SU-DHL-6 (cell line): Measurements from ENCODE around the gene CDSN.

Experiments used
- H2AFZ ChIP-seq: fragments of 200-600 bp; sonication (generic); 2 replicates; pipeline ENCODE4 v1.6.1; 2014; ENCODE audit warnings: low read depth, mild to moderate bottlenecking, moderate library complexity, mixed read lengths, antibody characterized with exemption, low read length; ENCODE audit not compliant: severe bottlenecking
- H3F3A ChIP-seq: fragments of 200-600 bp; shearing (Covaris generic); 2 replicates; pipeline ENCODE4 v1.6.0; 2016; ENCODE audit warnings: antibody characterized with exemption, mild to moderate bottlenecking; ENCODE audit not compliant: insufficient read depth
- H3K27ac ChIP-seq: fragments of 200-600 bp; sonication (generic); 2 replicates; pipeline ENCODE4 v1.5.1; 2016; ENCODE audit warnings: low read depth, mild to moderate bottlenecking, low read length, moderate library complexity, mixed read lengths
- H3K27me3 ChIP-seq: fragments of 200-600 bp; sonication (generic), shearing (Covaris generic); 2 replicates; pipeline ENCODE4 v1.6.0; 2014; ENCODE audit warnings: mild to moderate bottlenecking, low read length
- H3K36me3 ChIP-seq: fragments of 200-600 bp; sonication (generic); 2 replicates; pipeline ENCODE4 v1.6.1; 2014; ENCODE audit warnings: mild to moderate bottlenecking, low read length, mixed read lengths
- H3K4me2 ChIP-seq: fragments of 300-600, 200-600 bp; shearing (Covaris generic), sonication (generic); 2 replicates; pipeline ENCODE4 v1.6.0; 2014; ENCODE audit warnings: low read length, low read depth, mild to moderate bottlenecking; ENCODE audit not compliant: poor library complexity, severe bottlenecking
- H3K4me3 ChIP-seq: fragments of 200-600 bp; sonication (generic); 2 replicates; pipeline ENCODE4 v1.5.1; 2014; ENCODE audit warnings: antibody characterized with exemption, low read length, mild to moderate bottlenecking, mixed read lengths; ENCODE audit not compliant: insufficient read depth, poor library complexity, severe bottlenecking
- H3K79me2 ChIP-seq: fragments of 200-600 bp; sonication (generic); 2 replicates; pipeline ENCODE4 v1.6.1; 2014; ENCODE audit warnings: mild to moderate bottlenecking, low read length, moderate library complexity; ENCODE audit not compliant: insufficient read depth
- H3K9ac ChIP-seq: fragments of 200-600 bp; sonication (generic); 2 replicates; pipeline ENCODE4 v1.7.0; 2014; ENCODE audit warnings: mild to moderate bottlenecking, low read length
- H3K9me2 ChIP-seq: fragments of 200-600 bp; sonication (generic); replicated peaks from 2 replicates; pipeline ENCODE4 v1.6.1; 2014; ENCODE audit warnings: low read length; ENCODE audit not compliant: insufficient read depth
- H3K9me3 ChIP-seq: fragments of 200-600 bp; sonication (generic); 2 replicates; pipeline ENCODE4 v1.6.1; 2014; ENCODE audit warnings: low read length, mixed read lengths; ENCODE audit not compliant: insufficient read depth
- H4K20me1 ChIP-seq: fragments of 200-600 bp; sonication (generic); 2 replicates; pipeline ENCODE4 v1.6.1; 2014; ENCODE audit warnings: low read depth, mild to moderate bottlenecking, antibody characterized with exemption, low read length, moderate library complexity, mixed read lengths
- CTCF ChIP-seq: fragments of 200-600 bp; sonication (generic); IDR thresholded peaks from one replicate; pipeline ENCODE4 v1.5.1; 2017; ENCODE audit warnings: antibody characterized with exemption, mild to moderate bottlenecking, low read length, moderate library complexity; ENCODE audit not compliant: insufficient read depth, poor library complexity, severe bottlenecking
- EZH2phosphoT487 ChIP-seq: fragments of 200-600 bp; sonication (generic), shearing (Covaris generic); conservative IDR thresholded peaks from 2 replicates; pipeline ENCODE4 v1.6.1; 2018; ENCODE audit warnings: mild to moderate bottlenecking, antibody characterized with exemption, low read length, moderate library complexity, mixed read lengths

Gene CDSN

GRCh38 chr6:31135710-31136109, 15.5 kb upstream of the CDSN start:
- no peaks in the 10 kb centered on the region for H3K9me3 ChIP-seq
- H3K36me3 ChIP-seq: no peaks in the 10 kb centered on the region
- H3K27ac ChIP-seq: no peak overlapping the region
- no peak overlapping the region for H2AFZ ChIP-seq
- H3K4me3 ChIP-seq: no peak overlapping the region
- no peak overlapping the region for H3K9ac ChIP-seq
- H3K4me2 ChIP-seq: no peak overlapping the region
- no peaks in the 10 kb centered on the region for H3K9me2 ChIP-seq
- no peaks in the 10 kb centered on the region for H3K27me3 ChIP-seq
- H3F3A ChIP-seq: no peaks in the 10 kb centered on the region
- H4K20me1 ChIP-seq: no peaks in the 10 kb centered on the region
- TF ChIP-seq CTCF (no peak), EZH2phosphoT487 (no peak)
- no peaks in the 10 kb centered on the region for H3K79me2 ChIP-seq

GRCh38 chr6:31132806-31133205, 12.6 kb upstream of the CDSN start:
- no peak overlapping the region for H3K27ac ChIP-seq
- TF ChIP-seq EZH2phosphoT487: no peak
- TF ChIP-seq CTCF: no peak
- H3K9me3 ChIP-seq: no peaks in the 10 kb centered on the region

GRCh38 chr6:31131595-31131994, 11.3 kb upstream of the CDSN start:
- Histone ChIP-seq H3K9me2 (no peaks in the 10 kb centered on the region), H3K27me3 (no peaks in the 10 kb centered on the region), H3F3A (no peaks in the 10 kb centered on the region), H4K20me1 (no peaks in the 10 kb centered on the region), H3K27ac (no peak overlapping the region), H3K36me3 (no peaks in the 10 kb centered on the region), H3K9me3 (no peaks in the 10 kb centered on the region), H3K9ac (no peak overlapping the region), H3K4me2 (no peak overlapping the region), H2AFZ (no peak overlapping the region), H3K79me2 (no peaks in the 10 kb centered on the region), H3K4me3 (no peak overlapping the region)
- TF ChIP-seq EZH2phosphoT487 (no peak), CTCF (no peak)

More at GRCh38 chr6:31132806-31133205, 12.6 kb upstream of the CDSN start:
- no peak overlapping the region for H3K9ac ChIP-seq
- no peaks in the 10 kb centered on the region for H3K36me3 ChIP-seq
- H2AFZ ChIP-seq: no peak overlapping the region
- no peaks in the 10 kb centered on the region for H3K9me2 ChIP-seq
- H3K27me3 ChIP-seq: no peaks in the 10 kb centered on the region
- H3K79me2 ChIP-seq: no peaks in the 10 kb centered on the region
- H3K4me3 ChIP-seq: no peak overlapping the region
- H4K20me1 ChIP-seq: no peaks in the 10 kb centered on the region
- no peaks in the 10 kb centered on the region for H3F3A ChIP-seq
- no peak overlapping the region for H3K4me2 ChIP-seq

- no peak overlapping the region for H3K4me2 ChIP-seq
- H3K9me2 ChIP-seq: no peaks in the 10 kb centered on the region
- H3K4me3 ChIP-seq: no peak overlapping the region
- H3F3A ChIP-seq: no peaks in the 10 kb centered on the region
- H3K9me3 ChIP-seq: no peaks in the 10 kb centered on the region
- H3K79me2 ChIP-seq: no peaks in the 10 kb centered on the region
- no peak overlapping the region for H3K27ac ChIP-seq
- no peaks in the 10 kb centered on the region for H3K27me3 ChIP-seq
- no peak overlapping the region for H2AFZ ChIP-seq
- no peak overlapping the region for H3K9ac ChIP-seq
- no peaks in the 10 kb centered on the region for H4K20me1 ChIP-seq
- TF ChIP-seq CTCF (no peak), EZH2phosphoT487 (no peak)
- no peaks in the 10 kb centered on the region for H3K36me3 ChIP-seq
Observed at GRCh38 chr6:31130751-31131150, 10.5 kb upstream of the CDSN start.
